ENCODE measurements around the gene CLIC3.
A peak's percentile ranks its signal among the peaks of the same experiment; 100 is the strongest.
"Not testable (repeated sequence)": the region's sequence is repeated elsewhere in the genome, so short reads cannot be mapped to it uniquely, and the experiment has no call there.

Gene CLIC3

GRCh38 chr9:137035937-137036336 is 39.6 kb upstream of the CLIC3 start:
- ChIA-PET POLR2A (interaction anchor here (0.7 kb wide), 1 partner anchor 205 kb away, joined by 3 read pairs; the partner anchor contains the start of gene TUBB4B), CTCF (interaction anchor here (0.7 to 9.4 kb wide), 49 partner anchors 8 to 268 kb away, joined by 3 to 202 read pairs (median 7); partner anchors contain the start of genes AJM1, C8G, CLIC3 and FBXW5)
- DNase-seq (ENCODE audit: extremely low spot score), result no peak
- TF ChIP-seq CTCF (IDR thresholded peaks at IDR 0.05; ENCODE audit: control extremely low read depth, extremely low read depth, low read depth, missing control alignments), result no peak

- TF ChIP-seq CTCF (IDR thresholded peaks at IDR 0.05; ENCODE audit: control extremely low read depth, extremely low read depth, low read depth, missing control alignments), result peak; percentile 27
- ChIA-PET CTCF (interaction anchor here (0.6 to 9.4 kb wide), 61 partner anchors 9 to 363 kb away, joined by 3 to 202 read pairs (median 5); partner anchors contain the start of genes AJM1, C8G, CLIC3 and FBXW5), POLR2A (interaction anchor here (0.7 to 1.3 kb wide), 2 partner anchors 205 to 316 kb away, joined by 3 to 4 read pairs; partner anchors contain the start of gene TUBB4B)
- DNase-seq (ENCODE audit: extremely low spot score), result no peak
Observed at GRCh38 chr9:137035507-137035834, 39.1 kb upstream of the CLIC3 start.

- peak; percentile 96 for TF ChIP-seq CTCF (IDR thresholded peaks at IDR 0.05; ENCODE audit: control extremely low read depth, extremely low read depth, low read depth, missing control alignments)
- ChIA-PET CTCF (interaction anchor here (0.6 to 9.4 kb wide), 66 partner anchors 9 to 363 kb away, joined by 3 to 202 read pairs (median 5); partner anchors contain the start of genes AJM1, C8G, CLIC3 and FBXW5), POLR2A (interaction anchor here (0.7 to 1.3 kb wide), 4 partner anchors 42 to 316 kb away, joined by 3 to 4 read pairs (median 4); partner anchors contain the start of gene TUBB4B)
- peak; percentile 92 for DNase-seq (ENCODE audit: extremely low spot score)
Observed at GRCh38 chr9:137034709-137035506, 38.5 kb upstream of the CLIC3 start.

- ChIA-PET POLR2A (interaction anchor here (0.7 to 1.3 kb wide), 3 partner anchors 42 to 315 kb away, joined by 3 to 4 read pairs (median 4); partner anchors contain the start of gene TUBB4B), CTCF (interaction anchor here (0.6 to 9.4 kb wide), 47 partner anchors 8 to 362 kb away, joined by 3 to 202 read pairs (median 7); partner anchors contain the start of genes AJM1, C8G, CLIC3 and FBXW5)
- no peak for TF ChIP-seq CTCF (IDR thresholded peaks at IDR 0.05; ENCODE audit: control extremely low read depth, extremely low read depth, low read depth, missing control alignments)
- no peak for DNase-seq (ENCODE audit: extremely low spot score)
Observed at GRCh38 chr9:137034039-137034708, 37.8 kb upstream of the CLIC3 start.

GRCh38 chr9:137033481-137033880 is 37.1 kb upstream of the CLIC3 start:
- POLR2A ChIA-PET; DNase-seq (ENCODE audit: extremely low spot score): not testable (repeated sequence)
- CTCF ChIA-PET, result interaction anchor here (2.7 to 9.4 kb wide), 4 partner anchors 22 to 266 kb away, joined by 13 to 202 read pairs (median 72); partner anchors contain the start of genes C8G, FBXW5 and SAPCD2

- no peak for TF ChIP-seq CTCF (IDR thresholded peaks at IDR 0.05; ENCODE audit: control extremely low read depth, extremely low read depth, low read depth, missing control alignments)
- ChIA-PET POLR2A (no interaction called here), CTCF (interaction anchor here (0.7 to 9.4 kb wide), 5 partner anchors 14 to 204 kb away, joined by 3 to 202 read pairs (median 14); partner anchors contain the start of genes C8G, FBXW5, NPDC1 and SAPCD2)
- DNase-seq (ENCODE audit: extremely low spot score), result no peak
Observed at GRCh38 chr9:137032858-137033257, 36.5 kb upstream of the CLIC3 start.

Data from GM10248 (cell line).